ENCODE measurements around the gene KIAA2012.

Gene KIAA2012

DNA sequence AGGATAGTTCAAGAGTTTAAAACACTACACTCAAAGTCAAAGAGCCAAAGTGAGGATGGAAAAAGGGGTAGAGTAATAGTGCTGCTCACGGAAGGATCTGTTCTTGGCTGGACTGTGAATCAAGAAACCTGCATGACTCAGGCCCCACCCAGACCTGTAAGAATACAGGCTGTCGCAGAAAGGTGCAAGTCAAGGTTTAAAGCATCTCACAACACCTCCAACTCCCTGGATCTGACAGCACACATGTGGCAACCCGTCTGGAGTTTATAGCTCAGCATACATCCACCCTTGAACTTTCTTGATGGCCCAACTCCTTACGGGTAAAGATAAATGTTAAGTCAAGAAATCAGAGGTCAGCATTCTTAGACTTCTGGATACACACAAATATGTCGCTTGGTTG lies 6.3 kb downstream of the KIAA2012 start:
- H3K27ac ChIP-seq (ENCODE audit: low read depth, low read length): no peak overlapping the region
- no peaks in the 10 kb centered on the region for H3K9me2 ChIP-seq (replicated peaks; ENCODE audit: control insufficient read depth, low read length)
- H3K27me3 ChIP-seq (ENCODE audit: control insufficient read depth, low read length): peaks cover 9% of the 10 kb centered on the region; the same call in 1 of the 2 replicates
- no peaks in the 10 kb centered on the region for H4K20me1 ChIP-seq (ENCODE audit: control insufficient read depth, insufficient read depth, low read depth, low read length)
- no peaks in the 10 kb centered on the region for H3K4me1 ChIP-seq (ENCODE audit: control insufficient read depth, low read length)
- TF ChIP-seq, protein P1, sequence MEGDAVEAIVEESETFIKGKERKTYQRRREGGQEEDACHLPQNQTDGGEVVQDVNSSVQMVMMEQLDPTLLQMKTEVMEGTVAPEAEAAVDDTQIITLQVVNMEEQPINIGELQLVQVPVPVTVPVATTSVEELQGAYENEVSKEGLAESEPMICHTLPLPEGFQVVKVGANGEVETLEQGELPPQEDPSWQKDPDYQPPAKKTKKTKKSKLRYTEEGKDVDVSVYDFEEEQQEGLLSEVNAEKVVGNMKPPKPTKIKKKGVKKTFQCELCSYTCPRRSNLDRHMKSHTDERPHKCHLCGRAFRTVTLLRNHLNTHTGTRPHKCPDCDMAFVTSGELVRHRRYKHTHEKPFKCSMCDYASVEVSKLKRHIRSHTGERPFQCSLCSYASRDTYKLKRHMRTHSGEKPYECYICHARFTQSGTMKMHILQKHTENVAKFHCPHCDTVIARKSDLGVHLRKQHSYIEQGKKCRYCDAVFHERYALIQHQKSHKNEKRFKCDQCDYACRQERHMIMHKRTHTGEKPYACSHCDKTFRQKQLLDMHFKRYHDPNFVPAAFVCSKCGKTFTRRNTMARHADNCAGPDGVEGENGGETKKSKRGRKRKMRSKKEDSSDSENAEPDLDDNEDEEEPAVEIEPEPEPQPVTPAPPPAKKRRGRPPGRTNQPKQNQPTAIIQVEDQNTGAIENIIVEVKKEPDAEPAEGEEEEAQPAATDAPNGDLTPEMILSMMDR (IDR thresholded peaks at IDR 0.05; ENCODE audit: low read depth, low read length, poor library complexity, severe bottlenecking): no peak
- no peak for TF ChIP-seq EZH2phosphoT487 (IDR thresholded peaks at IDR 0.05; ENCODE audit: borderline replicate concordance, low read length)
- no peak overlapping the region for H3K4me2 ChIP-seq (ENCODE audit: low read length)
- no peaks in the 10 kb centered on the region for H3K36me3 ChIP-seq (ENCODE audit: control insufficient read depth, low read length)
- no peak overlapping the region for H3K4me3 ChIP-seq (ENCODE audit: low read length)
- H3F3A ChIP-seq (ENCODE audit: control insufficient read depth, insufficient read depth): no peaks in the 10 kb centered on the region
- H3K9me3 ChIP-seq (ENCODE audit: control insufficient read depth, insufficient read depth, low read length): no peaks in the 10 kb centered on the region
- H3K79me2 ChIP-seq (ENCODE audit: control insufficient read depth, low read length): no peaks in the 10 kb centered on the region

DNA sequence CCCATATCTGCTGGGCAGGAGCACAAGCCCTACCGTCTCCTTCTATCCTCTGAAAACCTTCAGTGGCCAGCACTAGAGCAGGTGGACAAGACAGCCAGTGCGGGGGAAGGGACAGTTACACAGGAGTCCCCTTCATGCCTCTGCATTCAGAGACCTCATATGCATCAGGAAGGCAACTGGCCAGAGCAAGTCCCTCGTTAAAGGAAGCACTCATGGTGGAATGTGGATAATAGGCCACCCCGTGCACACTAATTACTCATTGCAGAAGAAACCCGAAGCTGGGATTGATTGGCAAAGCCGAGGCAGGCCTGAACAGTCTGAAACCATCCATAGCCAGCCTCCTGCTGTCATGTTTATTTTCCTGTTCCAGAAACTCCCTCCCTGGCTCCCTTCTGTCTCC lies 11.2 kb downstream of the KIAA2012 start:
- no peak overlapping the region for H3K4me2 ChIP-seq (ENCODE audit: low read length)
- peaks cover 8% of the 10 kb centered on the region; the same call in 1 of the 2 replicates for H3K27me3 ChIP-seq (ENCODE audit: control insufficient read depth, low read length)
- H3K9me2 ChIP-seq (replicated peaks; ENCODE audit: control insufficient read depth, low read length): no peaks in the 10 kb centered on the region
- H3K79me2 ChIP-seq (ENCODE audit: control insufficient read depth, low read length): no peaks in the 10 kb centered on the region
- no peaks in the 10 kb centered on the region for H3K36me3 ChIP-seq (ENCODE audit: control insufficient read depth, low read length)
- H4K20me1 ChIP-seq (ENCODE audit: control insufficient read depth, insufficient read depth, low read depth, low read length): no peaks in the 10 kb centered on the region
- TF ChIP-seq, protein P1 (IDR thresholded peaks at IDR 0.05; ENCODE audit: low read depth, low read length, poor library complexity, severe bottlenecking): no peak
- TF ChIP-seq EZH2phosphoT487 (IDR thresholded peaks at IDR 0.05; ENCODE audit: borderline replicate concordance, low read length): no peak
- no peak overlapping the region for H3K27ac ChIP-seq (ENCODE audit: low read depth, low read length)
- no peaks in the 10 kb centered on the region for H3K4me1 ChIP-seq (ENCODE audit: control insufficient read depth, low read length)
- H3K4me3 ChIP-seq (ENCODE audit: low read length): no peak overlapping the region
- no peaks in the 10 kb centered on the region for H3F3A ChIP-seq (ENCODE audit: control insufficient read depth, insufficient read depth)
- H3K9me3 ChIP-seq (ENCODE audit: control insufficient read depth, insufficient read depth, low read length): no peaks in the 10 kb centered on the region

DNA sequence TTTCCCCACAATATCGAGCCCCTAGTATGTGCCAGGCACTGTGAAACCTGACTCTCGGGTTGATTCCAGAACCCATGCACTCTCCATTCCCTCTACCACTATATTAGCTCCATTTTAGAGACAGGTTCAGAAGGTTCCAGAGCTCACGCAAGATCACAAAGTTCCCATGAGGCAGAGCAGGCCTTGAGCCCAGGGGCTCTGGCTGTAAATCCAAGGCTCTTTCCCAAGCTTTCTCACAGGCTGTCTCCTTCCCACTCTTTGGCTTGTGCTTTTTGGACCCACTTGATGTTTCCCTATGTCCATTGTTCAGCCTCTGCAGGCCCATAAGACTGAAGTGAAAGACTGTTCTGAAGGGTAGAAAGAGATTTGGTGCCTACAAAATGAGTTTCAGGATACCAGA lies 15.7 kb downstream of the KIAA2012 start:
- no peak overlapping the region for H3K4me2 ChIP-seq (ENCODE audit: low read length)
- H3K79me2 ChIP-seq (ENCODE audit: control insufficient read depth, low read length): no peaks in the 10 kb centered on the region
- TF ChIP-seq, protein P1 (IDR thresholded peaks at IDR 0.05; ENCODE audit: low read depth, low read length, poor library complexity, severe bottlenecking): no peak
- TF ChIP-seq EZH2phosphoT487 (IDR thresholded peaks at IDR 0.05; ENCODE audit: borderline replicate concordance, low read length): no peak
- H3K36me3 ChIP-seq (ENCODE audit: control insufficient read depth, low read length): no peaks in the 10 kb centered on the region
- no peaks in the 10 kb centered on the region for H3K9me3 ChIP-seq (ENCODE audit: control insufficient read depth, insufficient read depth, low read length)
- peaks cover 10% of the 10 kb centered on the region for H3K27me3 ChIP-seq (ENCODE audit: control insufficient read depth, low read length)
- no peaks in the 10 kb centered on the region for H3K9me2 ChIP-seq (replicated peaks; ENCODE audit: control insufficient read depth, low read length)
- no peaks in the 10 kb centered on the region for H4K20me1 ChIP-seq (ENCODE audit: control insufficient read depth, insufficient read depth, low read depth, low read length)
- H3K27ac ChIP-seq (ENCODE audit: low read depth, low read length): no peak overlapping the region
- no peaks in the 10 kb centered on the region for H3K4me1 ChIP-seq (ENCODE audit: control insufficient read depth, low read length)
- H3K4me3 ChIP-seq (ENCODE audit: low read length): no peak overlapping the region
- H3F3A ChIP-seq (ENCODE audit: control insufficient read depth, insufficient read depth): no peaks in the 10 kb centered on the region
